NCI-H446 (cell line): ENCODE measurements around the gene CCDC136.

ENCODE experiments used
- DNase-seq, 2 experiments: peaks; one replicate each; lab custom pipeline; 2025; lab: John Stamatoyannopoulos, UW

Gene CCDC136

GRCh38 chr7:128862571-128863432, 71.0 kb downstream of the CCDC136 start, which contains the start of gene ATP6V1F:
Gene ATP6V1F, plus strand, starts transcription at chr7:128862856. Its CDS starts 49 bp downstream, at chr7:128862905.
- DNase-seq = peak; percentile 94 to 96

- DNase-seq = peak in 1 of 2 experiments; percentile 27
These were observed 71.7 kb downstream of the CCDC136 start for GRCh38 chr7:128863433-128863989.

GRCh38 chr7:128865303-128865702, 73.5 kb downstream of the CCDC136 start:
- no peak for DNase-seq

- no peak for DNase-seq
These were observed 74.5 kb downstream of the CCDC136 start for GRCh38 chr7:128865996-128866877.

GRCh38 chr7:128867241-128867640, 75.5 kb downstream of the CCDC136 start:
- DNase-seq = no peak

GRCh38 chr7:128867842-128868623, 76.3 kb downstream of the CCDC136 start:
- DNase-seq = peak in 1 of 2 experiments; percentile 38

- no peak for DNase-seq
These were observed 76.9 kb downstream of the CCDC136 start for GRCh38 chr7:128868624-128869137.

GRCh38 chr7:128869138-128869943, 77.6 kb downstream of the CCDC136 start:
- DNase-seq = no peak

- DNase-seq = no peak
These were observed 78.1 kb downstream of the CCDC136 start for GRCh38 chr7:128869944-128870285.

- no peak for DNase-seq
These were observed 79.3 kb downstream of the CCDC136 start for GRCh38 chr7:128871050-128871449.
